ENCODE data around the gene QTRT2. TPM values are rescaled to one million over a fixed set of nuclear protein-coding genes. Genes with fewer than 3 reads are reported as not detected.

The QTRT2 gene
- total RNA-seq, 1 donor from 2014 or later, result 12.5 TPM

- Mint-ChIP-seq H3K4me1 (ENCODE audit: low read depth) (peaks cover 32% of the 10 kb centered on the region), H3K36me3 (ENCODE audit: low read depth) (peaks cover 33% of the 10 kb centered on the region), H3K4me3 (ENCODE audit: unreplicated experiment) (no peak overlapping the region), H3K27ac (ENCODE audit: unreplicated experiment) (no peak overlapping the region), H3K9me3 (ENCODE audit: low read depth) (no peaks in the 10 kb centered on the region), H3K27me3 (ENCODE audit: low read depth) (no peaks in the 10 kb centered on the region)
- TF ChIP-seq CTCF (IDR thresholded peaks at IDR 0.05), result no peak
- no peak for DNase-seq (ENCODE audit: low spot score)
Observed at GRCh38 chr3:114081037-114081436, 24.5 kb downstream of the QTRT2 start.

DNA sequence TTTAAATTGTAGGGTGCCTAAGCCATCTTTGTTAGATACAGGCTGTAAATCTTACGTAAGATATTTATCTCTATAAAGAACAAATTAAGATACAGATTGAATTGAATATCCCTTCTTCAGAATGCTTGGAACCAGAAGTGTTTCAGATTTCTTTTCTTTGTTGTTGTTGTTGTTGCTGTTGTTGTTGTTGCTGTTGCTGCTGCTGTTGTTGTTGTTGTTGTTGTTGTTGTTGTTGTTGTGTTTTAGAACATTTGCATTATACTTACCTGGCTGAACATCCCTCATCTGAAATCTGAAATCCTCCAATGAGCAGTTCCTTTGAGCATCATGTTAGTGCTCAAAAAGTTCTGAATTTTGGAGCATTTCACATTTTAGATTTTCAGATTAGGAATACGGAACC, 26.6 kb downstream of the QTRT2 start:
- no peaks in the 10 kb centered on the region for H3K27me3 Mint-ChIP-seq (ENCODE audit: low read depth)
- H3K9me3 Mint-ChIP-seq (ENCODE audit: low read depth), result no peaks in the 10 kb centered on the region
- peaks cover 32% of the 10 kb centered on the region for H3K36me3 Mint-ChIP-seq (ENCODE audit: low read depth)
- TF ChIP-seq CTCF (IDR thresholded peaks at IDR 0.05), result no peak
- H3K27ac Mint-ChIP-seq (ENCODE audit: unreplicated experiment), result no peak overlapping the region
- H3K4me3 Mint-ChIP-seq (ENCODE audit: unreplicated experiment), result no peak overlapping the region
- DNase-seq (ENCODE audit: low spot score), result no peak
- H3K4me1 Mint-ChIP-seq (ENCODE audit: low read depth), result peaks cover 28% of the 10 kb centered on the region

GRCh38 chr3:114086356-114086755, 29.8 kb downstream of the QTRT2 start:
- no peaks in the 10 kb centered on the region for H3K9me3 Mint-ChIP-seq (ENCODE audit: low read depth)
- peaks cover 6% of the 10 kb centered on the region for H3K4me1 Mint-ChIP-seq (ENCODE audit: low read depth)
- H3K27me3 Mint-ChIP-seq (ENCODE audit: low read depth), result no peaks in the 10 kb centered on the region
- no peak for TF ChIP-seq CTCF (IDR thresholded peaks at IDR 0.05)
- no peak overlapping the region for H3K27ac Mint-ChIP-seq (ENCODE audit: unreplicated experiment)
- H3K4me3 Mint-ChIP-seq (ENCODE audit: unreplicated experiment), result no peak overlapping the region
- DNase-seq (ENCODE audit: low spot score), result no peak
- peaks cover 29% of the 10 kb centered on the region for H3K36me3 Mint-ChIP-seq (ENCODE audit: low read depth)

GRCh38 chr3:114089675-114090074, 33.1 kb downstream of the QTRT2 start:
- Mint-ChIP-seq H3K4me3 (ENCODE audit: unreplicated experiment) (no peak overlapping the region), H3K36me3 (ENCODE audit: low read depth) (peaks cover 19% of the 10 kb centered on the region), H3K27ac (ENCODE audit: unreplicated experiment) (no peak overlapping the region), H3K9me3 (ENCODE audit: low read depth) (no peaks in the 10 kb centered on the region), H3K27me3 (ENCODE audit: low read depth) (no peaks in the 10 kb centered on the region), H3K4me1 (ENCODE audit: low read depth) (peaks cover 18% of the 10 kb centered on the region)
- no peak for TF ChIP-seq CTCF (IDR thresholded peaks at IDR 0.05)
- no peak for DNase-seq (ENCODE audit: low spot score)

- DNase-seq (ENCODE audit: low spot score), result no peak
- Mint-ChIP-seq H3K9me3 (ENCODE audit: low read depth) (no peaks in the 10 kb centered on the region), H3K4me3 (ENCODE audit: unreplicated experiment) (no peak overlapping the region), H3K36me3 (ENCODE audit: low read depth) (peaks cover 4% of the 10 kb centered on the region), H3K27ac (ENCODE audit: unreplicated experiment) (no peak overlapping the region), H3K4me1 (ENCODE audit: low read depth) (peaks cover 18% of the 10 kb centered on the region), H3K27me3 (ENCODE audit: low read depth) (no peaks in the 10 kb centered on the region)
- no peak for TF ChIP-seq CTCF (IDR thresholded peaks at IDR 0.05)
Observed at GRCh38 chr3:114092151-114093015, 35.8 kb downstream of the QTRT2 start.

Data from chondrocyte (in vitro differentiated cells).